HG03571 (cell line): Measurements from ENCODE around the gene COPZ2.

Experiments
- ATAC-seq: cut with Tn5 transposase; IDR thresholded peaks from one replicate; pipeline ENCODE4 v1.9.1; 2021; ENCODE audit not compliant: unreplicated experiment

Gene COPZ2

GRCh38 chr17:48031966-48032365 is 5.6 kb downstream of the COPZ2 start:
- no peak for ATAC-seq

DNA sequence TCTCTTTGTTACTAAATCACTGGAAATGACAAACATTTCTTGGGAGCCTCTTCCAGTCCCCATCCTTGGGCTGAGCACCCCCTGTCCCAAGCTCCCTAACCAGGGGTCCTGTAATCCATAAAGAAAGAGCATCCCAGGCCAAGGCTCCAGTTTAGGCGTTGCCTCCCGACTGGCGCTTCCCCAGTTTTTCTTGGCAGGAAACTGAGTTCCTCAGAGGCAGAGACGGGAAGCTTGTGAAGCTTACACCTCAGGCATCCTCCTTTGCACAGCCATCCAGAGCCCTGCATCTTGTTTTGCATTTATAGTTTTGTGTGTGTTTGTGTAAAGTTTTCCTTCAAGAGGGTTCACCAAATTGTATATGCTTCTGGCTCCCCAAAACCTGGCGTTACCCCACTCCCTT is 7.1 kb downstream of the COPZ2 start:
- no peak for ATAC-seq

DNA sequence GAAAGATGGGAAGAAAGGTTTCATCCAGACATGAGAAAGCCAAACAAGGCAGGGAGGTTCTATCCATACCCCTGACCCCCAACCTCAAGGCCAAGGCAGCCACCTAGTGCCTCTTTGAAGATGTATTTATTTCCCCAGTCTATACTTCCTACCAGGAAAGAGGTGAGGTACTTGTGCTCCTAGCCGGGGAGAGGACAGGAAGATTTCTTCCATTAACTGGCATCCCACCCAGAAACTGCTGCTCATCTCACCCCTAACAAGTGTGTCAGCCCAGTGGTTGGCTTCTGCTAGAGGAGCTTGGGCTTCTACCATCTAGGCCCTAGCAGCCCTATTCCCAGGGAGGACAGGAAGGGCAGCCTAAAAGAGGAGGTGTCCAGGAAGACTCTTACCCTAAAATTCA is 8.9 kb downstream of the COPZ2 start:
- ATAC-seq: no peak

DNA sequence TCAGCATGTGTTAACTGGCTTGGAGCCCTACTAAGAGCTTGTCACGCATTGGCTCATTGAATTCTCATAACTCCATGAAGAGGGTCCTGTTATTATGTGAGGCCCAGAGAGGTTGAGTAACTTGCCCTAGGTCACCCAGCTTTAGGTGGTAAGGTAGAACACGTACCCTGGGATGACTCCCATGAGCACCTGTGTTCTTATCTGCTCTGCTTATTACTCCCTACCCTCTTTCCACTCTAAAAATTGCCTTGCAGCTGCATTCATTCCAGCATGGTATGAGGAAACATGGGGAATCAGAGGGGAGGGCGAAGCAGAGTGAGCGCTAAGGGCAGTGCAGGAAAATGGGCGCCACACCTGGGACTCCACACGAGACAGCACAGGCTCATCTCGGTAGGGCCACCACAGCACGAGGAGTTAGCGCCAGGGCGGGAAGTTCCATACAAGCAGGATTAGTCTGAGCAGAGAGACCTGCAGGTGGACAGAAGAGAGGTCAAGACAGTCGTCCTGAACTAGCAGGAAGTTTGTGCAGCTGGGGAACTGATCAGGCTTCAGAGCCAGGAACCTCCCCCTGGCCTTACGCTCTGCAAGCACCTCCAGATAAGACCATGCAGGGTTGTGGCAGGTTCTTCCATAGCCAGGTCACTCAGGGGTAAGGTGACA is 10.1 kb downstream of the COPZ2 start:
- no peak for ATAC-seq

DNA sequence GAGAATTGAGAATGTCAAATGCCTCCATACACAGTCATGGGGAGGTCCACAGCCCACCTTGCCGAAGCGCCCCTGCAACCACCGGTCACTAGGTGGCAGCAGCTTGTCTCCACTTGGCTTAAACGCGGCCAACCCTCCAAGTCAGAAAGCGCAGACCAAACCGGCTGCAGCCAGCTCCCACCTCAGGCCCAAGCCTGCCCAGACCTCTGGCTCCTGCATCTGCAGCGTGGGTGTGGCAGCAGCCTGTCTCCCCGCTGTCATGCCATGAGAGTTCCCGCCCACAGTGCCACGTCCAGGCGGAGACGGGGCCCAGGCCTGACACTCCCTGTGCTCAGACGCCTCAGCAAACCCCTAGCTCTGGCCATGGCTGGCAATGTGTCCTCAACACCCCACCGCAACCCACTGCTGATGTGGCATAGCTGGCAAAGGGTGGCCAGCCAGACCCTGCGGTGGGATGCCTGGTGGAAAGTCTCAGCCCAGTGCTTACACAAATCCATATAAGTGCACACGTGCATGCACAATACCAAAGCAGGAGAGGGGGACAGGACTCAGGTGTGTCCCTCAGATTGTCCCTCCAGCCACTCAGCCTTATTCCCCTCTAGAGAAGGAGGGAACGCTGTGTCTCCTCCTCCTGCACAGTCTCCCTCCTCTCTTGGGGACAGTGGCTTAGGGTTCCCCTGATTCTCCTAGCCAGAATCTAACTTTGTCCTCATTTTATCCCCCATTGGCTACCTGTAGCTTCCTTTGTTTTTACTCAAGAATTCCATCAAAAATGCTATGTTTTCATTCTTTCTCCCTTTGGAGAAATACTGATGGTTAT is 10.9 kb downstream of the COPZ2 start:
- ATAC-seq: no peak

GRCh38 chr17:48025904-48026501 is 11.6 kb downstream of the COPZ2 start:
- ATAC-seq: no peak

DNA sequence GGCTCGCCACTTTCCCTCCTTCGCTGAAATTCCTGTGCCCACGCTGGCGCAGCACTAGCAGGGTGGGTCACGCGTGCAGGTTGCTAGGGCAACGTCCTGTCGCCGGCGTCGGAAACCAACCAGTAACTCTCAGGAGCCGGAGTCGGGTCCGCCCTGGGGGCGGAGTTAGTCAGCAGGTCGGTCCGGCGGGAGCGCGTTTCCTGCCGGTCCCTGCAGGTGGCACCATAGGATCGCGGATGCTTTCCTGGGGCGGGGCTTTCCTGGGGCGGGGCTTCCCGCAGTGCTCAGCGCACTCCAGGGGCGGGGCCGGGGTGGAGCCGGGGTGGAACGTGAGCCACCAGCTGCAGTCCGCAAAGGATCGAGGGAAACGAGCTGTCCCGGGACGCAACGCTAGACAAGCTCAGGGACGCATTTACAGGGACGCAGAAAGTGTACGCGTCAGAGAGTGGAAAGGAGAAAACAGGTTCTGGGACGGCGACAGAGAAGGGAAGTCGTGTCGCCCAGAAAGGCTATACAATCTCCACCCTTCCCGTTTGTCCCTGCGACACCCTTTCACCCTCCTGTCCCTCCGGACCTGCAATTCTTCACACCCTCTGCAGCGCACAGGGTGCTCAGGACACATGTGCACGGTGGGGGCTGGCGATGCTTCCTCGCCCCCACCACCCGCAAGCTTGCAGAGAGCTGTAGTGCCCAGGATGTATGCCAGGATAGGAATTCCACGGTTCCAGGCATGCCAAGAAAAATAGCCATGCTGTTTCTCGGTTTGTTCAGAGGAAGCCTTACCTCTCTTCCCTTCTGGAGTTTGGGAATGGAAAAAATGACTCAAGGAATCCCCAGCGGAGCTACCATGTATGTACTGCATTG is 12.3 kb downstream of the COPZ2 start:
- ATAC-seq: peak; percentile 80

GRCh38 chr17:48024149-48025039 is 13.2 kb downstream of the COPZ2 start:
- no peak for ATAC-seq

DNA sequence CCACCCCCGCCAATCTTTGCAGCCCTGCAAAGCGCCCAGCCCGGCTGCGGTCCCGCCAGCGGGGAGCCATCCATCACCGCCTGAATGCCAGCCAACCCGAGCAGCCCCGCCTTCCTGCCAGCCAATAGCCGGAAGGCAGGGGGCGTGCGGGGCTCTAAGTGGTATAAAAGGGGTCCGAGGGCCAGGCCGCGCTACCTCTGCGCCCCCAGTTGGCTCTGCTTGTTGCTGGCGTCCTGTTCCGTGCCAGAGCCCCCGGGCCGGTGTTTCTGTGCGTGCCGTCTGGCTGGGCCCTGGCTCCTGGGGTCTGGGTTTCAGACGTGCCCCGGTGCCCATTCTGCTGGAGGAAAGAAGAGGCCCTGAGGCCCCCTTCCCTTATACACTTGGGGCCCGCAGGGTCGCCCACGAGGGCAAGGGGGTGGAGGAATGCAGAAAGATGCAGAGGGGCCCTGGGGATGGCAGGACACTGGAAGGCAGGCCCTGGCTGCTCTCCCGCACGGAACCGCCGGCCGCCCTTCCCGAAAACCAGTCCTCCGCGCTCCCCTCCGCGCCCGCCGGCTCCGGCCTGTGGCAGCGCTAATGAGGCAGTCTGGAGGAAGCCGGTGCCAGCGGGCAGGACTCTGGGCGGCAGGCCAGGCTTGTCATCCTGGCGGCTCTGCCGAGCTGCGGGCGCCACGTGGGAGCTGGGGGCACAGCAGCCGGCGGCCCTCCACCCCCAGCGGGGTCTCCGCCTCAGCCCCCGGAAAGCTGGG is 14.0 kb downstream of the COPZ2 start:
- no peak for ATAC-seq

DNA sequence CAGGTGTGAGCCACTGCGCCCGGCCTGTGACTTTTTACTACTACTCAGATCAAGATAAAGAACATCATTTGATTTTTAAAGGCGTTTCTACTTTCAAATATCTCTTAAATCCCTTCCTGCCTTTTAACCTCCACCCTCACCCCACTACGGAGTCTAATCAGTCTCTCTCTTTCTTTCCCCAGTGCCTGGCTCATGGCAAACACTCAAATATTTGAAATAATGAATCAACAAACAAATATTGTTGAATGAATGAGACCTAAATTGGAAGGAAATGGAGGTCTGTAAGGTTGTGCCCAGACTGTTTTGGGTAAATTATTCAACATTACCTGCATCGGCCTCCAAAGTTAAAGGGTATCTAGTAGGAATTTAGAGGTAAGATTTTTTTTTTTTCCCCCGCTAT is 14.7 kb downstream of the COPZ2 start:
- no peak for ATAC-seq

DNA sequence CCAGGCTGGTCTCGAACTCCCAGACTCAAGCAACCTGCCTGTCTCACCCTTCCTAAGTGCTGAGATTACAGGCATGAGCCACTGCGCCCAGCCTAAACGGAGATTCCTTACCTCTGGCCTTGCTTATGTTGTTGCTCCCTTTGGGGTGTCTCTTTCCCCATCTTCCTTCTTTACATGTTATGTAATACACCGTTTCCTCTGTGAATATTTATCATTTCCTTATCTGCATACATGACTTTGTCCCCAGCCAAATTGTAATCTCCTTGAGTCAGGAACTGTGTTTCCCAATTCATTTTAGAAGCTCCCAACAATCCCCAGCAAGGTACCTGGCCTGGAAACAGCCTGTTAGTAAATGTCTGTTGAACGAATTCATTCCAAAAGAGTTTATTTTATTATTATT is 15.7 kb downstream of the COPZ2 start:
- no peak for ATAC-seq

GRCh38 chr17:48017817-48018158 is 19.8 kb downstream of the COPZ2 start:
- peak; percentile 5 for ATAC-seq

GRCh38 chr17:48016112-48016511 is 21.5 kb downstream of the COPZ2 start:
- no peak for ATAC-seq

DNA sequence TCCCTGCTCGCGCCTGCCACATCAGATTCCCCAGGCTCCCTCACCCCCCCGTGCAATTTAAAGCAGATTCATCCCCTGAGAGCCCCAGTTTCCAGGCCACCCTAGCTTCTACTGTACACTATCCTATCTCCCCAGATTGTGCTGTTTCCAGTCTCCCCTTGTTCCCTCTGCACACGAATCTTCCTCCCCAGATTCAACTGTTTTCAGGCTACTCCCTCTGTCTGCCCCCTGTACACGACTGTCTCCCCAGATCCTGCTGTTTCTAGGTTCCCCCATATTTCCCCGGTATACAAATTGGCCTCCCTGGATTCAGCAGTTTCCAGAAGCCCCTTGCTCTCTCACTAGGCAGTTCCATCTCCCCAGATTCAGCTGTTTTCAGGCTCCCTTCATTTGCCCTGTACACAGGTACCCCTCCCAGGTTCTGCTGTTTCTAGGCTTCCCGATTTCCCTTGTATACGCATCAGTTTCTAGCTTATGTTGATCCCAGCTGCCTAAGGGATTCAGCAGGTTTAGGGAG is 22.9 kb downstream of the COPZ2 start:
- ATAC-seq: no peak

DNA sequence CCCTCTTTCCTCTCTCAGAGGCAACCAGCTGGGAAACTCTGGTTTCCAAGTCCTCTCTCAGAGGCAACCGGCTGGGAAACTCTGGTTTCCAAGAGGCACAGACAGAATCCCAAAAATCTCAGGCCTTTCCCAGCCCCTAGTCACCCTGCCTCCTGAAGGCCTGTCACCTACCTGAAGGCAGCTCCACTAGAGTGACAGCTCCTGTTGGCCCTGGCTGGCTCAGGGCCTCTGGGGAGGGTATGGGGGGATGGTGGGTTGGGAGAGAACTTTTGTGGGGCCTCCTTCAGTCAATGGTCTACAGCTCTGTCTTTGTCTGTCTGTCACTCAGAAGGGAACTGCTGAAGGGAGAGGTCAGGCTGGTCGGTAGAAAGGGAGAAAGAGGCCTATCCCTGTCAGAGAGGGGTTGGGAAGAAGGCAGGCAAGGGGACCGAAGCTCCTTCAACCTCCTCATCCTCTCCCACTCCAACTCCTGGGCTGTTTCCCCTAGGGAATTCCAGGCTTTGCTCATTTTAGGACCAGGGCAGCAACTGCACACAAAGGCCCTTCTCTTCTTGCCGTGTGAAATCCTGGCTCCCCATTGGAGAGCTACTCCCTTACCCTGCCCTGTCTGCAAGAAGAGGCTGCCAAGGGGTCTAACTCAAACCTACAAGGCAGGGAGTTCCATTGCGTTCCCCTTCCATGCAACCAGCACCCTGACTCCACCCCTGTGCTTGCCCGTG is 23.6 kb downstream of the COPZ2 start:
- no peak for ATAC-seq

GRCh38 chr17:48012654-48013053 is 24.9 kb downstream of the COPZ2 start:
- ATAC-seq: no peak

- no peak for ATAC-seq
Observed at GRCh38 chr17:48012151-48012520, 25.5 kb downstream of the COPZ2 start.

DNA sequence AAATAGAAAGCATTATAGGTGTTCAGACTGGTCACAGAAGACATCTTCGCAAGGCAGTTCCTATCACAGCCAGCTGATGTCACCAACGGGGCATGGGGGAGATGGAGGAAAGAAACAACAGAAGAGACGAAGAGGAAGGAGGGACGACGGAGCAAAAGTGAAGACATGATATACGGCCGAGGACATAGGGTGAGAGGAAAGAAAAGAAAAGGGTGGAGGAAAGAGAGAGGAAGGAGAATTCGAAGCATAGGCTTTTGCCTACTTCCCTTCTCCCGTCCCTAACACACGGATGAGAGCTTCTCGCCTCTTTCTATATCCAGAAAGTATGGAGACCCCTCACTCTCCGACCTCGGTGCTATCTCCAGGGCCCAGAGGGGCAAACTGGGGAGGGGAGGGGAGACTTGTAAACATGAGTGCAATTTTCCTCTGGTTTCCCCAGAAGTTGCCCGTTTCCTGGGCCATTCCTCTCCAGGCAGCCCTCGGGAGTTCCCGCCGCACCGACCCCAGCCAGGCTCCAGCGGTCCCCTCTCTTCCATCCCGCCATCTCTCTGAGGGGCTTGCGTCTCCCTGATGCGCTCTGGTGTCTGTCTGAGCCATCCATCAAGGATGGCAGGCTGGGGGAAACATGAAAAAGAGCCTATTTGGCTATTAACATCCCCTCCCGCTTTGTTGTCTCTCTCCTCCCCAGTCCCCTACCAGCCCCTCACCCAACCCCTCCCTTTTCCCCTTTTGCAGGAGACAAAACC is 26.0 kb downstream of the COPZ2 start:
- ATAC-seq: no peak
